HG03175 (cell line): ENCODE data around the gene PIGT.
A peak's percentile ranks its signal among the peaks of the same experiment; 100 is the strongest.

Experiments
- ATAC-seq: cut with Tn5 transposase; IDR thresholded peaks from one replicate; pipeline ENCODE4 v1.9.1; 2021; ENCODE audit warnings: mild to moderate bottlenecking, moderate library complexity; ENCODE audit not compliant: unreplicated experiment

Gene PIGT

DNA sequence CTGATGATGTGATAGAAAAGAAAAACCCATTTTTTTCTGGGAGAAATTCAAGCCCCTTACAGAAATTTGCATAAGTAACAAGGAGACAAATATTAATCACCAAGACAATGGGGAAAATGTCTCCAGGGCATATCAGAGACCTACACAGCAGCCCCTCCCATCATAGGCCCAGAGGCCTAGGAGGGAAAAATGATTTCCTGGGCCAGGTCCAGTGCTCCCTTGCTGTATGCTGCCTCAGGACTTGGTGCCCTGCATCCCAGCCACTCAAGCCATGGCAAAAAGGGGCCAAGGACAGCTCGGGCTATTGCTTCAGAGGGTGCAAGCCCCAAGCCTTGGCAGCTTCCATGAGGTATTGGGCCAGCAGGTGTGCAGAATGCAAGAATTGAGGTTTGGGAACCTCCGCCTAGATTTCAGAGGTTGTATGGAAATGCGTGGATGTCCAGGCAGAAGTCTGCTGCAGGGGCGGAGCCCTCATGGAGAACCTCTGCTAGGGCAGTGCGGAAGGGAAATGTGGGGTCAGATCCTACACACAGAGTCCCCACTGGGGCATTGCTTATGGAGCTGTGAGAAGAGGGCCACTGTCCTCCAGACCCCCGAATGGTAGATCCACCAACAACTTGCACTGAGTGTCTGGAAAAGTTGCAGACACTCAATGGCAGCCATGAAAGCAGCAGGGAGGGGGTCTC, 15.5 kb upstream of the PIGT start:
- ATAC-seq: no peak

DNA sequence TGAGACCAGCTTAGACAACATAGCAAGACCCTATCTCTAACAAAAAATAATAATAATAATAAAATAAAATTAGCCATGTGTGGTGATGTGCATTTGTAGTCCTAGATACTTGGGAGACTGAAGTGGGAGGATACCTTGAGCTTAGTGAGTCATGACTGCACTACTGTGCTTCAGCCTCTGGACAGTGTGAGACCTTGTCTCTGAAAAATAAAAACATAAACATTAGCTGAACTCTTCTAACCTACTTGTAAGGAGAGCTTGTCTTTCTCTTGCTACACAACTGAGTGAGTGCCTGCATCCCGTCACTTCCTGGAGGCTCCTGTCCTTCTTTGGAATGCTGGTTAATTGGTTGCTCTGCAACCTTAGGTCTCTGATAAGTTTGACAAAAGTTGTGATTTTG, 13.0 kb upstream of the PIGT start:
- ATAC-seq: no peak

DNA sequence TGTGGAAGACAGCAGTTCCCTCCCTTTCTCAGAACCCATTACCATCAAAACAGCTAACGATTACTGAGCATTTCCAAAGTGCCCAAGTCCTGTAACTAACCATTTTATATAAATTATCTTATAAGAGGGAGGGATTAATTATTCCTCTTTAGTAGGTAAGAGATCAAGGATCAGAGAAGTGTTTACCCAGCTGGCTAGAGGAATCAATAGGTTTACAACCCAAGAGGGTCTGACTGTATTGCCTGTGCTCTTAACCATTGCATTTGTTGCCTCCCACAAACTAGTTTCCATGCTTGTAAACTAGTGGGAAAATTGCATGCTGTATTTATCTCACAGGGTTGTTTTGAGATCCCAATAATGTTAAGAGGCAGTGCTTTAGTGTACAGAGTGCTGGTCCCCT, 11.5 kb upstream of the PIGT start:
- no peak for ATAC-seq

DNA sequence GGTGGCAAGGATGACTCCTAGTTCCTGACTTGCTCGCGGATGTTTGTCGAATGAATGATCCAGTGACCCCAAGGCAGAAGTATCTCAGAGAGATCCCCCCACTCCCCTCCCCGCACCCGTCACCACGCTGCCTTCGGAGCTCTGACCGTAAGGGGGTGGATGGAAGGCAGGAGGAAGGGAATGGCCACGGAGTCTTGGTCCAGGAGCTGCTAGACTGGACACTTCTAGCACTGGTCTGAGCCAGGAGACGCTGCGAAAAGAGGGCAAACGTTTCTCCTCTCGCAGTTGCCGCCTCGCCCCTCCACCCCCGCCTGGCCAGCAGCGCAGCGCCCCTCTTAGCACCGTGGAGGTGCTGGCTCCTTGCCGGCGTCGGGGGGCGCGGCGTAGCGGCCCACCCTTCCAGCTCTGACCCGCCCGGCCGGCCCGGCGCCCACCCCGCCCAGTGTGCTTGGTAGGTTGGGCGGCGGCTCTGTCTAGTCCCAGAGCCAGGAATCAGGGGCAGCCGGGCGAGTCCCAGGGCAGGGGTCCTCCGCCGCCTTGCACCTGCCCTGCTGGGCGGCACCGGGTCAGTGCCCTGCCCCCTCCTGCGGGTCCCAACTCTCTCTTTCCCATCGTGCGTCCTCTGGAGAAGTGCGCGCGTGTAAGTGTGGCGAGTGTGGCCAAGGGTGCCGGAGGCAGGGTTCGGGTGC, 10.2 kb upstream of the PIGT start:
- ATAC-seq: no peak

DNA sequence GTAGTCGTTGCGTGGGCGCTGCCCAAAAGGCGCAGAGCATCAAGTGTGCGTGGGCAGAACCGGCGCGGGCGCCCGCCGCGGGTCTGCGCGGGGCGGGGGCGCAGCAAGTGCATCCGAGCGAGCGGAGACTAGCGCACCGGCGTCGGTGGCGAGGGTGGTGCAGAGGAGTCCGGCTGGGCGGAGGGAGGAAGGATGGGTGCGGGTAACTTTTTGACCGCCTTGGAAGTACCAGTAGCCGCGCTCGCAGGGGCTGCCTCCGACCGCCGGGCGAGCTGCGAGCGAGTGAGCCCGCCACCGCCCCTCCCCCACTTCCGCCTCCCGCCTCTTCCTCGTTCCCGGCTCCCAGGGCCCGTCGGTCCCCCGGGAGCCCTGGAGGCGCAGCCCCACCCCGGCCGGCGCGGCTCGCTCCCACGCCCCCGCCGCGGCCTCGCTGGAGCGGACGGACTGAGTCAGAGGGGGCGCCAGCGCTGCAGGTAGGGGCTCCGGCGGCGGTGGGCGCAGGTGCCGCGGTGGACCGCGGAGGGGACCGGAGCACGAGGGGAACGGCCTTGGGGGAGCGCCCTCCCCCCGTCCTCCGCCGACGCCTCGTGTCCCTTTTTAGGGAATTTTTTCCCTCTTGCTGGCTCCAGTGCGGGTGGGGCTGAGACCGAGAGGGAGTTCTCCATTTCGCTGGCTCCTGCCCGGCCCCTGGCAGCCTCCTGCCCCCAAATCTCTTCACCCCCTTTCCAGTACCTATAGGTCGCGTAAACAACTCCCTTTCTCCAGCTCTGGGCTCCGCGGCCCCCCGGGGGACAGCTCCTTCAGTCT, 9.5 kb upstream of the PIGT start:
- no peak for ATAC-seq

DNA sequence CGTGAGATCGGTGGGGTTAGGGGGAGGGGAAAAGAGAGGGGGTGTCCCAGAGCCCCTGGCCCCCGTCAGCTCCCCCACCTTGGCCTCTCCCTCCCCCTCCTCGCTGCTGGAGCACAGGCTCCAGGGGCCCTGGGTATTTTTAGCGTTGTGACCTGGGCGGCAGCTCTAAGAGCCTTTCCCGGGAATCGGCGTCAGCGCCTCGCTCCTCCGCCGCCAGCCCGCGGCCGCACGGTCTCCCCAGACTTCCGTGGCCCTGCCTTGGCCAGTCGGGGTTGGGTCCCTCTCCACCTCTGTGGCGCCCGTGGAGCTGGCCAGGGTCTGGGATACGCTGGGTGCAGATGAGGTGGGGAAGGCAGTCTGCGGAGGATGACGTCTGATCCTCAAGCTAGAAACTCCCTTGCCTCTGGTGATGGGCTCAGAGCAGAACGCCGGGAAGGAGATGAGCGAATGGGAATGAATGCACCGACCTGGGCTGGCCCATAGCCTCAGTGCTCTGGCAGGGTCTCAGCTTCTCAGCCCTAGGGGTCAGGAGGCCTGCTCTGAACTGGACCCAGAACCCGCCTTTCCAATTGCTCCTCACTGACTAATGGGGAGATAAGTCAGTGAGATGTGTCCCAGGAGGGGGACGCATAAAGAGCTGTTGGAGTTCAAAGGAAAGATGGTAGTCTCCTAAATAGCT, 8.7 kb upstream of the PIGT start:
- ATAC-seq: no peak

DNA sequence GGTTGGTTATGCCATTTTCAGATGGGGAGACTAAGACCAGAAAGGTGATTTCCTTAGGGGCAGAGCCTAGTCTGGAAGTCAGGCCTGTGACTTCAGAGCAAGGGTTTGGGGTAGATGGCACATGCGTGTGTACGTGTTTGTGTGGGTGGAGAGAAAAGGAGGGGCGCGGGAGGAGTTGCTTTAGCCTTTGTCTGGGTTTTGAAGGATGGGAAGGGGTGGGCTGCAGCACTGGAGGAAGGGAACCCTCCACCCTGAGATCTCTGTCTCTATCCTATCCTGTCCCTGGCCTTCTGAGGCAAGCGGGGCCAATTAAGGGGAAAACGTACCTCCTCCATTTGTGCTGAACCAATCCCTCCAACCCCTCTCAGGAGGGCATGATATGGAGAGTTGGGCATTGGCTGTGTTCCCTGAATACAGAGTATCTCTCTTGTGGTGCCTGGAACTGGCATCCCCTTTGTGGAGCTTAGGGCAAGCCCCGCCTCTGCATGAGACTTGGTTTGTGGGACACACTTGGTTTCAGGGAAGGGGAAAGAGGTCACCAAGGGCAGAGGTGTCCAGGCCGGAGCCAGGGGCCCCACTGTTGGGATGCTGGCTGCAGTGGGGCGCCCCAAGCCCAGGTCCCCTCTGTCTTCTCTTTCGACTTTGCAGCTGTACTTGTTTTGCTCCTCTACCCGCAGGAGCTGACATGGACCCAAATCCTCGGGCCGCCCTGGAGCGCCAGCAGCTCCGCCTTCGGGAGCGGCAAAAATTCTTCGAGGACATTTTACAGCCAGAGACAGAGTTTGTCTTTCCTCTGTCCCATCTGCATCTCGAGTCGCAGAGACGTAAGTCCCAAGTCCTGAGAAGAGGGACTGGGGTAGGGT, 7.9 kb upstream of the PIGT start, which contains the start of gene DBNDD2:
Gene DBNDD2 (plus strand): TSS at position 507 of the 863 bp plus-strand sequence. CDS start 179 bp downstream, at position 686.
- no peak for ATAC-seq

DNA sequence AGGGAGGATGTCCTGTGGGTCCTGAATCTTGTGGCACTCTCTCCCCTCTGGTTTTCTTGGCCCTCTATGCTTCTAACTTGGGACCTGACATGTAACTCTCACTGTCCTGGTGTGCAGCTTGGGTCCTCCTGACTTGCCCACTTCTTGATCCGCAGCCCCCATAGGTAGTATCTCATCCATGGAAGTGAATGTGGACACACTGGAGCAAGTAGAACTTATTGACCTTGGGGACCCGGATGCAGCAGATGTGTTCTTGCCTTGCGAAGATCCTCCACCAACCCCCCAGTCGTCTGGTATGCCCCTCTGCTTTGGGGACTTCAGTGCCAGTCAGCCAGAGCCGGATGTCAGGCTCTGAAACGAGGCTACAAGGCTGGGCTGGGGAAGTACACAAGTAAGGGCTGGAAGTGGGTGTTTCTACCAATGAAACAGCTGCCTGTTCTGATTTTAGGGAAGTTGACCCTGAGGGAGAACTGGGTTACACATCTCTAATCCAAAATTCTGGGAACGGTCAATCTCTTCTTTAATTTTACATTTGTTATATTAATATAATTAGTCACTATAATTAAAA, 7.2 kb upstream of the PIGT start:
- ATAC-seq: no peak

DNA sequence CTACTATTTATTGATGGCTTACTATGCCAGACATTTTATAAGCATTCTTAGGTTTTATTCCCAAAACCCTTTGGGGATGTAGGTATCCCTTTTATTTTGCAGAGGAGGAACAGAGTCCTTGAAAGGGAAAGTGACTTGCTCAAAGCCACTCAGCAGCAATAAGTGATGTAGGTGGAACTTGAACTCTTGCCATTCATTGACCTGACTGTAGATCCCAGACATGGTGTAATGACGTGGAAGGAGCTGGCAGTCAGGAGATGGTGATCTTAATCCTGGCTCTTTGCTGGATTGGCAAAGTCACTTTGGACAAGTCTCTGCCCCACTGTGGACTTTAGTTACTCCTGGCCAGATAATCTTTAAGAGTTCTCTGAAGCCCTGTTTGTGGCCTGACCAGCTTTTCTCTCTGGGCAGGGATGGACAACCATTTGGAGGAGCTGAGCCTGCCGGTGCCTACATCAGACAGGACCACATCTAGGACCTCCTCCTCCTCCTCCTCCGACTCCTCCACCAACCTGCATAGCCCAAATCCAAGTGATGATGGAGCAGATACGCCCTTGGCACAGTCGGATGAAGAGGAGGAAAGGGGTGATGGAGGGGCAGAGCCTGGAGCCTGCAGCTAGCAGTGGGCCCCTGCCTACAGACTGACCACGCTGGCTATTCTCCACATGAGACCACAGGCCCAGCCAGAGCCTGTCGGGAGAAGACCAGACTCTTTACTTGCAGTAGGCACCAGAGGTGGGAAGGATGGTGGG, 6.2 kb upstream of the PIGT start:
- ATAC-seq: no peak

DNA sequence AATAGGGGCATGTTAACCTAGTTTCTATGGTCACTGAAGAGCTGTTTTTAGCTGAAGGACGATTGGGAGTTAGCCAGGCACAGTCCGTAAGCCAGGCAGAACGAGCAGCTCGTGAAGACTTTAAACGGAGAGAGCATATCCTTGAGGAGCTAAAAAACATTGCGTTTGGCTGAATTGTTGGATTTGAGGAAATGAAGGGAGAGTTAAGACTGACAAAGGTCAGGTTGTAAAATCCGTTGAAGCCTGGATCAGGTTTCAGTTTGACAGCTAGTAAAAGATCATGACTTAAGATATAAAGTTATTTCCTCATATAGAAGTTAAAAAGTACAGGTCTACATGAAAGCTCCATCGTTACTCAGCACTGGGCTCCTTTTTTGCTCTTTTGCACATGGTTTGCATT, 5.1 kb upstream of the PIGT start:
- no peak for ATAC-seq

DNA sequence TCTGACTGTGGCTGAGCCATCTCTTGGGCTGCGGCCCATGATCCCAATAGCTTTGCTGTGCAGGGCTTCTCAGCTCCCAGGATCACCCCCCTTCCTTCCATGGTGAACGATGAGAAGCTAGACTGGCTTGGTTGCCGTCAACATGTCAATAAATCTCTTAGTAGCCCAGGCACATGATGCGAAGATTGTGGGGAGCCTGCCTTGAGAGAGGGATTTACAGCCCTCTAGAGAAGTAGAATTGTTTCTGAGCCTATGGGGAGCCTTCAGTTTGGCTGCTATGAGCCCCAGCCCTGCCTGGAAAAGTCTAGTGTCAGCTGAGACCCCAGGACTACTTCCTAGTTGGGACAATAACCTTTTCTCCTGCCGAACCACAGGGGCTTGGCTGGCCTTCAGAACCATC, 3.3 kb upstream of the PIGT start:
- no peak for ATAC-seq

DNA sequence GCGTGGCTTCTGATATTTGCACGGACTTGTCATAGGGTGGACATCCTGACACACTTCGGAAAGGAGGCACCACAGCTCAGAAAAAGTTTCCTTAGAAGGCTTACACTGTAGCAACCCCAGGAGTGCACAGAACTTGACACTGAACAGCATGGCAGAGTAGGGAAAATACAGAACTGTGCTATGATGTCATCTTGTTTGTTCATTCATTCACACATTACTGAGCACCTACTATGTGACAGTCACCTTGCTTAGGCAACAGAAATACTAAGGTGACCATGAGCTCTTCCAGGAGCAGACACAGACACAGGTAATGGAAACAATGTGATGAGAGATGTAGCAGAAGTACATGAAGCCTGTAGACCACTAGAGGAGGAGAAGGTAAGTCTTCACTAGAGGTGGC, 2.5 kb upstream of the PIGT start:
- ATAC-seq: no peak

DNA sequence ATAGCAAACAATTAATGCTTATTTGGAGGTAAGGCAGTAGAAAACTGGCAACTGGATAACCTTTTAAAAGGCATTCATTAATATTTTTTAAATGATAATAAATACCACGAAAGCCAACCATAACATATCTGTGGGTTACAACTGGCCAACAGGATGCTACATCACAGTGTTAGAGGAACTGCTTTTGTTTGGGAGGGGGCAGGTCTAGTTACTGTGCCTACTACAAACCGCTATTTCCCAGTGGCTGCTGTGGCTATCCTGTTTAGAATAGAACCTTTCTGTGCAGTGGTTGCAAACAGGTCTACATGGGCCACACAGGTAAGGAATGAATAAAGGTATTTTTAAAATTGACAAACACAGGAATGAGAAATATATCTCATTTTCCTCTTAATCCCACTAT, 976 bp downstream of the PIGT start:
- no peak for ATAC-seq

DNA sequence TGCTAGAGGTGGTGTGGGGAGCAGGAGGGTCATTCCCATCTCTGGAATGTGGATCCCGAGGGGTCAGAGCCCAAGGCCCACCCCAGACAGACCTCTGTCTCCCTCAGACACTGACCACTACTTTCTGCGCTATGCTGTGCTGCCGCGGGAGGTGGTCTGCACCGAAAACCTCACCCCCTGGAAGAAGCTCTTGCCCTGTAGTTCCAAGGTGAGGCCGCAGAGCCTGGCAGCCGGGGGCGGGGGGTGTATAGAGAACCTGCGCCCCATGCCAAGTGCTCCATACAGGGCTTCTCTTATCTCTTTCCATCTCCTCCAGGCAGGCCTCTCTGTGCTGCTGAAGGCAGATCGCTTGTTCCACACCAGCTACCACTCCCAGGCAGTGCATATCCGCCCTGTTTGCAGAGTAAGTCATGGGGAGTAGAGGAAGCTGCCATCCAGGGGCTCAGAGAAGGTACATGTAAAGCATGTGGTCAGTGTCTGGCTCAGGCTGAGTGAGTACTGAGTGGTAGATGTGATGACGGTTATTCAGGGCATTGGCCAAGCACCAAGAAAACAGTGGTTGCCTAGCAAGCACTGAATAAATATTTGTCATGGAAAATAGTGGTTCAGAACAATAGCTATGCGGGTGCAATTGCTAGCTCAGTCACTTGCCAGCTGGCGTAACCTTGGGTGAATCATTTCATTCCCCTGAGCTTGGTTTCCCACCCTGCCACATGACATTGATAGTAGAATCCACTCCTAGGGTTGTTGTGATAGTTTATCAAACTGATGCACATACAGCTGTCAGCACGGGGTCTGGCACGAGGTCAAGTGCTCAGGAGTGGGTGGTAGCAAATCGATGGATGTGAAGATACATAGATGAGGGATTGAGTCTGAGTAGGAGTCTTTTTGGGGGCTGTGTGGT, 3.5 kb downstream of the PIGT start:
- peak; percentile 77 for ATAC-seq

DNA sequence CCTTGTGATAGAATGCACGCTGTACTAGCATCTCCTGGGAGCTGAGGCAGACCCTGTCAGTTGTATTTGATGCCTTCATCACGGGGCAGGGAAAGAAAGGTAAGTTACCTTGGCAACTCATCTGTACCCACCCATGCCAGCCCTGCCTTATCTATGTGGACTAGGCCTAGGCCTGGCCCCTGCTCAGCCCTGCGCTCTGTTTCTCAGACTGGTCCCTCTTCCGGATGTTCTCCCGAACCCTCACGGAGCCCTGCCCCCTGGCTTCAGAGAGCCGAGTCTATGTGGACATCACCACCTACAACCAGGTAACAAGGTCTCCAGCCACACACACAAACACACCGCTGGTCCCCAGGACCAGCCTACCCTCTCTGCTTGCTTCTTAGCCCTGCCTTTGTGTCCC, 4.2 kb downstream of the PIGT start:
- ATAC-seq: no peak

DNA sequence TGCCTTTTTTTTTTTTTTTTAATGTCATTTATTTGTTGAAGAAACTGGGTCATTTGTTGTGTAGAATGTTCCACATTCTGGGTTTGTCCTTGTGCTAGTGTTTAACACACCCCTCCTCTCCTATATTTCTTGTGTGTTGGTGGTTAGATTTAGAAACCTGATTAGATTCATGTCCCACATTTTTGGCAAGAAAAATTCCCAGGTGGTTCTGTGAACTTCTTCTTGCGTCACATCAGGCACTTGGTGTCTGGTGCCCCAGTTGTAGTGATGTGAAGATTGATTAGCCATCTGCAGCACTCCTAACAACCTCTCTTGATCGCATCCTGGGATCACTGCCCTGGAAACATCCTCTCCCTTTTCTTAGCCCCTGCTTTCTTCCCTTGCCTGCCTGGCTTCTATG, 7.8 kb downstream of the PIGT start:
- no peak for ATAC-seq

DNA sequence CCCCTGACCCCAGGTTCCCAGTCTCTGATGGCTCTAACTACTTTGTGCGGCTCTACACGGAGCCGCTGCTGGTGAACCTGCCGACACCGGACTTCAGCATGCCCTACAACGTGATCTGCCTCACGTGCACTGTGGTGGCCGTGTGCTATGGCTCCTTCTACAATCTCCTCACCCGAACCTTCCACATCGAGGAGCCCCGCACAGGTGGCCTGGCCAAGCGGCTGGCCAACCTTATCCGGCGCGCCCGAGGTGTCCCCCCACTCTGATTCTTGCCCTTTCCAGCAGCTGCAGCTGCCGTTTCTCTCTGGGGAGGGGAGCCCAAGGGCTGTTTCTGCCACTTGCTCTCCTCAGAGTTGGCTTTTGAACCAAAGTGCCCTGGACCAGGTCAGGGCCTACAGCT, 9.6 kb downstream of the PIGT start:
- ATAC-seq: no peak

DNA sequence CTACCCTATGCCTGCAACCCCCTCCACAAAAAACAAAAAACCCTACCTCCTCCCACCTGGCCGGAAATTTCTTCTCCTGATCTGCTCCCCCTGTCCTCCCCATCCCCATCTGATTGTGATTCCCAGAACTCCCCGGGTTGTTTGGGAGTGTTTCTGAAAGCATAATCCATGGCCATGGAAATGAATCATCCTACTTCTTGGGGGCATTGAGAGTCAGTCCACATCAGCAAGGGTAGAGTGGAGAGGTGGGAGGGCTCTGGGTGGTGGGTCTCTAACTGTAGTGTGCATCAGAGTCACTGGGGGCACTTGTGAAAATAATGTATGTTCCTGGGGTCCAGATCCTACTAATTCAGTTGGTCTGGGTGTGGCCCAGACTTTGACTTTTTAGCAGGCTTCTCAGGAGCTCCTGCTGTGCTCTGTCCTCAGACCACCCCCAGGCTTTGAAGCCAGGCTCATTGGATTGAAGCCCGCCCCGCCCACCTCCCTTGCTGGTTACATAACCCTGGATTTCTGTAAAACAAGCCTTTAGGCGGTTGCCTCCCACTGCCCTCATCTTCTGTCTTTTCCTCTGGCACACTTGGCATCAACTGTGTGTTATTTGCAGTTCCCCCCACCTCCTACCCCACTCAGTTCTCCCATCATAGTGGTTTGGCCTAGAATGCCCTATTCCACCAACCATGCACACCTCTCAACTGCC, 10.5 kb downstream of the PIGT start:
- no peak for ATAC-seq
